Measurements from ENCODE around the gene INSRR. TPM values are rescaled to one million over a fixed set of nuclear protein-coding genes. Genes with fewer than 3 reads are reported as not detected.

Gene INSRR
- total and polyA plus RNA-seq, 2 of the 8 experiments (the other 6 are each of a cell fraction or from before 2014, with no cell fraction given), result 0.02 TPM; not detected in 1

- TF ChIP-seq EGR1 (IDR thresholded peaks at IDR 0.05; ENCODE audit: borderline replicate concordance, low read depth, low read length), result no peak
- TF ChIP-seq TEAD4 (IDR thresholded peaks at IDR 0.05; ENCODE audit: low read depth, low read length), result no peak
Measured at GRCh38 chr1:156905651-156906050, 46.7 kb upstream of the INSRR start (continued).
